GM12872 (cell line): Measurements from ENCODE around the gene CORT.

Experiments used
- TF ChIP-seq, protein P1 (sequence below): IDR thresholded peaks from 3 replicates; pipeline ENCODE4 v1.5.1; 2011; ENCODE audit warnings: low read depth, mild to moderate bottlenecking, low read length, moderate library complexity; ENCODE audit not compliant: insufficient read depth

The CORT gene, protein sequence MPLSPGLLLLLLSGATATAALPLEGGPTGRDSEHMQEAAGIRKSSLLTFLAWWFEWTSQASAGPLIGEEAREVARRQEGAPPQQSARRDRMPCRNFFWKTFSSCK

DNA sequence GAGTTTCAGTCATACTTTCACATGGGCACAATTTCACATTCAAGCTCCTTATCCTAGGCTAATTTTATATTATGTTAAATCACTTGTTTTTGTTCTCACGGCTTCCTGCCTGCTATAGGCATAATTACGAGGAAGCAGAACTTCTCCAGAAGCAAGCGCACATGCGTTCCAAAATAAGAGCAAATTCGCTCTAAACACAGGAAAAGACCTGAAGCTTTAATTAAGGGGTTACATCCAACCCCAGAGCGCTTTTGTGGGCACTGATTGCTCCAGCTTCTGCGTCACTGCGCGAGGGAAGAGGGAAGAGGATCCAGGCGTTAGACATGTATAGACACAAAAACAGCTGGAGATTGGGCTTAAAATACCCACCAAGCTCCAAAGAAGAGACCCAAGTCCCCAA, at the start of gene CORT:
Gene CORT, plus strand, starts transcription at position 281 of the 400 bp plus-strand sequence. CDS start 193 bp downstream, outside the sequence.
- TF ChIP-seq, protein P1, sequence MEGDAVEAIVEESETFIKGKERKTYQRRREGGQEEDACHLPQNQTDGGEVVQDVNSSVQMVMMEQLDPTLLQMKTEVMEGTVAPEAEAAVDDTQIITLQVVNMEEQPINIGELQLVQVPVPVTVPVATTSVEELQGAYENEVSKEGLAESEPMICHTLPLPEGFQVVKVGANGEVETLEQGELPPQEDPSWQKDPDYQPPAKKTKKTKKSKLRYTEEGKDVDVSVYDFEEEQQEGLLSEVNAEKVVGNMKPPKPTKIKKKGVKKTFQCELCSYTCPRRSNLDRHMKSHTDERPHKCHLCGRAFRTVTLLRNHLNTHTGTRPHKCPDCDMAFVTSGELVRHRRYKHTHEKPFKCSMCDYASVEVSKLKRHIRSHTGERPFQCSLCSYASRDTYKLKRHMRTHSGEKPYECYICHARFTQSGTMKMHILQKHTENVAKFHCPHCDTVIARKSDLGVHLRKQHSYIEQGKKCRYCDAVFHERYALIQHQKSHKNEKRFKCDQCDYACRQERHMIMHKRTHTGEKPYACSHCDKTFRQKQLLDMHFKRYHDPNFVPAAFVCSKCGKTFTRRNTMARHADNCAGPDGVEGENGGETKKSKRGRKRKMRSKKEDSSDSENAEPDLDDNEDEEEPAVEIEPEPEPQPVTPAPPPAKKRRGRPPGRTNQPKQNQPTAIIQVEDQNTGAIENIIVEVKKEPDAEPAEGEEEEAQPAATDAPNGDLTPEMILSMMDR = no peak

DNA sequence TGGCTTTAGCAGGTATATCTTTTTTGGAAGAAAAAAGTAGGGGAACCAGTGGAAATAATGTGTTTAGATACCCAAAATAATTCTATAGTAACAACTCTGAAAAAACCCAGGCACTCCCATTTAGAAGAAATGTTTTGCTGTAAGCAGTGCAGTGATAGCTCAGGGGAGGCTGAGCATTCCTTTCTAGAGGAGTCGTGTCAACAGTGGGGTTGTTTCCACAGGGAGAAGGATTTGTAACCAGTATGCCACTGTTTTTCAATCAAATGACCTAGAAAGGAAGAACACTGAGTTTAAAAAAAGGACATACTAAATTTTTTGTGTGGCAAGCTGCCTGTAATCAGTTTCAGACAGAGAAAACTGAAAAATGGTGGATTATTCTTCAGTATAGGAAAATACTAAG, 48.5 kb upstream of the CORT start:
- TF ChIP-seq, protein P1 = no peak

GRCh38 chr1:10402729-10403274, 47.0 kb upstream of the CORT start:
- TF ChIP-seq, protein P1 = no peak

DNA sequence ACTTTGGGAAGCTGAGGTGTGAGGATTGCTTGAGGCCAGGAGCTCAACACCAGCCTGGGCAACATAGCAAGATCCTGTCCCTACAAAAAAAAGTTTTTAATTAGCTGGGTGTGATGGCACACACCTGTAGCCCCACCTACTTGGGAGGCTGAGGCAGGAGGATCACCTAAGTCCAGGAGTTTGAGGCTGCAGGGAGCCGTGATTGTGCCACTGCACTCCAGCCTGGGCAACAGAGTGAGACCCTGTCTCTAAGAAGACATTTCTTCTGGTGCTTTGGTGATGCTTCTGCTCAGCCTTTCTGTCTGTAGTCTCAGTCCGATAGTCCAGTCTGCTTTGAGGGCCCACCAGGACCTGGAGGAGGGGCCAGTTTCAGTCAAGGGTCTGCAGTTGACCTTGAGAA, 42.6 kb upstream of the CORT start:
- TF ChIP-seq, protein P1 = no peak

DNA sequence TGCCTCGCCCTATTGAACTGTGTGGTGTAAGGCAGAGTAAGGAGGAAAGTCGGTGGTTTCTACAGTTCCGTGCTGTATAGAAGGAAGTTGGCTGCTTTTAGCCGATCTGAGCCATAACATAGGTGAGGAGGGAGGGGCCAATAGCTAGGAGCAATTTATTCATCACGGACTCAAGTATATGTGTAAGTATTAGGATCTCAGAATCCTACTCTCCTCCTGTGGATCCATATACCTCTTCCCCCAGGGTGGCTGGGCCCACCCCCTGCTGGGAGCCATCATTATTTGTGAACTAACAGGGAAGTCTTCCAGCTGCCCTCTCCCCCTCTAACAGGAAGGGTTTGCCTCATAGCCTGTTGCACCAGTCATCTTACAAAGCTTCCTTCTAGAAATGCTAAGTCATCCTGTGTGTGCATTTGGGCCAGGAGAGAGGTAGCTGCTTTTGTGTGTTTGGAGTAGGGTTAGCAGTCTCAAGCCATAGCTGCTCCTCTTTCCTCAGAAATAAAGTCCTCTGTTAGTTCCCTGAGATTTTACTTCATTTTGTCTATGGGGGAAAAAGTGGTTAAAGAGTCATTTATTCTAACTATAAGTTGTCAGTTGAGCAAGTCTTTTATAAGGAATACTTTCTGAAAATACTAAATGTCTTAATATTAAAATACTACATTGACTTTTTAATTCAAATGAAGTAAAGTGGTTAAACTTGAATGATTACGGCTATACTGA, 34.5 kb upstream of the CORT start:
- TF ChIP-seq, protein P1 = no peak

DNA sequence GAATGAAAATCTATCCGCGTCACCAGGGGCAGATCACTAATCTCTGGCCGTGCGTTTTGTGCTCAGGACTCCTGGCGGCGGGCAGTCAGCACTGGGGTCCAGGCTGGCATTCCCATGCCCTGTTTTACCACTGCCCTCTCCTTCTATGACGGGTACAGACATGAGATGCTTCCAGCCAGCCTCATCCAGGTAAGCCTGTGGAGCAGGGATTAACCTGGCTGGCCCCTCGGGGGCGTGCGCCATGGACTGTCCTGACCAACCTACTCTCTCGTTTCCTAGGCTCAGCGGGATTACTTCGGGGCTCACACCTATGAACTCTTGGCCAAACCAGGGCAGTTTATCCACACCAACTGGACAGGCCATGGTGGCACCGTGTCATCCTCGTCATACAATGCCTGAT, 30.5 kb upstream of the CORT start:
- TF ChIP-seq, protein P1 = no peak

- TF ChIP-seq, protein P1 = no peak
Measured at GRCh38 chr1:10421637-10422036, 28.2 kb upstream of the CORT start.
